HG03521 (cell line): Measurements from ENCODE around the gene PIP4P1.

Experiments used
- ATAC-seq: cut with Tn5 transposase; IDR thresholded peaks from one replicate; pipeline ENCODE4 v1.9.1; 2021; ENCODE audit warnings: mild to moderate bottlenecking, moderate library complexity; ENCODE audit not compliant: unreplicated experiment

PIP4P1 gene

GRCh38 chr14:20412411-20412810, 48.8 kb downstream of the PIP4P1 start:
- ATAC-seq, result peak; percentile 71

- no peak for ATAC-seq
Observed at GRCh38 chr14:20409226-20409625, 52.0 kb downstream of the PIP4P1 start.
